ENCODE results near the gene CNGB1.
"Not testable (repeated sequence)": the region's sequence is repeated elsewhere in the genome, so short reads cannot be mapped to it uniquely, and the experiment has no call there.

- not testable (repeated sequence) for TF ChIP-seq CTCF (IDR thresholded peaks at IDR 0.05); POLR2A (IDR thresholded peaks at IDR 0.05); POLR2AphosphoS5 (IDR thresholded peaks at IDR 0.05); EP300 (IDR thresholded peaks at IDR 0.05; ENCODE audit: low read depth)
These were observed 27.5 kb downstream of the CNGB1 start for GRCh38 chr16:57943381-57943780.
